Naive thymus-derived CD8-positive, alpha-beta T cell (primary cell): Measurements from ENCODE around the gene GLI3. TPM values are rescaled to one million over a fixed set of nuclear protein-coding genes. Genes with fewer than 3 reads are reported as not detected.

Source experiments
- ATAC-seq, 2 donors: fragments of 150-1000 bp; cut with Tn5 transposase in 1 of 2; sonication (Bioruptor Pico), chemical (Tn5 transposase) in 1 of 2; 1 replicate in 1 of 2; 2 replicates in 1 of 2; pipeline ENCODE4 v1.10.0; 2021; ENCODE audit warnings: mild to moderate bottlenecking in 2 of 2, moderate library complexity in 2 of 2
- POLR2A ChIA-PET: fragments of 350-600 bp; sonication (Branson Sonifier 250); formaldehyde crosslinking; loops from one replicate; lab custom pipeline; 2021; ENCODE audit warnings: antibody characterized with exemption; lab: Charles Lee
- DNase-seq, 10 donors: peaks; one replicate each; pipeline versions ENCODE4 v3.0.0 to v3.0.0-alpha.2; 2020 to 2022
- H3K27ac Mint-ChIP-seq, 10 donors: one replicate each; pipeline ENCODE4 v1.8.0; 2020 to 2022; ENCODE audit warnings: mild to moderate bottlenecking in 10 of 10, mixed read lengths in 10 of 10, moderate library complexity in 4 of 10, inconsistent platforms in 1 of 10
- H3K27me3 Mint-ChIP-seq, 5 donors: one replicate each; pipeline ENCODE4 v1.8.0; 2021 to 2022; ENCODE audit warnings: mixed read lengths in 5 of 5
- H3K36me3 Mint-ChIP-seq, 3 donors: one replicate each; pipeline ENCODE4 v1.8.0; 2020 to 2022; ENCODE audit warnings: mixed read lengths in 3 of 3, mild to moderate bottlenecking in 2 of 3, inconsistent platforms in 1 of 3
- H3K4me1 Mint-ChIP-seq, 4 donors: one replicate each; pipeline ENCODE4 v1.8.0; 2021 to 2022; ENCODE audit warnings: mixed read lengths in 4 of 4
- H3K4me3 Mint-ChIP-seq, 10 donors: one replicate each; pipeline ENCODE4 v1.8.0; 2020 to 2022; ENCODE audit warnings: mild to moderate bottlenecking in 10 of 10, mixed read lengths in 10 of 10, moderate library complexity in 6 of 10, inconsistent platforms in 1 of 10
- H3K9me3 Mint-ChIP-seq, 9 donors: one replicate each; pipeline ENCODE4 v1.8.0; 2020 to 2022; ENCODE audit warnings: mixed read lengths in 9 of 9, mild to moderate bottlenecking in 3 of 9, inconsistent platforms in 1 of 9, moderate library complexity in 1 of 9
- polyA plus RNA-seq, 3 donors: library from polyadenylated mRNA; unstranded; fragments of 300-500 nt; fragmentation: Illumina TruSeq; gene quantifications; one replicate each; pipeline ENCODE4 v1.2.3, GENCODE V29; 2021
- total RNA-seq, 8 experiments: library from RNA in 2 of 8; stranded (reverse) in 2 of 8; gene quantifications; one replicate each; pipeline ENCODE4 v1.2.3 and lab custom pipeline; 2021 to 2026

Gene GLI3
- total and polyA plus RNA-seq, 5 experiments from 2014 or later, result not detected

DNA sequence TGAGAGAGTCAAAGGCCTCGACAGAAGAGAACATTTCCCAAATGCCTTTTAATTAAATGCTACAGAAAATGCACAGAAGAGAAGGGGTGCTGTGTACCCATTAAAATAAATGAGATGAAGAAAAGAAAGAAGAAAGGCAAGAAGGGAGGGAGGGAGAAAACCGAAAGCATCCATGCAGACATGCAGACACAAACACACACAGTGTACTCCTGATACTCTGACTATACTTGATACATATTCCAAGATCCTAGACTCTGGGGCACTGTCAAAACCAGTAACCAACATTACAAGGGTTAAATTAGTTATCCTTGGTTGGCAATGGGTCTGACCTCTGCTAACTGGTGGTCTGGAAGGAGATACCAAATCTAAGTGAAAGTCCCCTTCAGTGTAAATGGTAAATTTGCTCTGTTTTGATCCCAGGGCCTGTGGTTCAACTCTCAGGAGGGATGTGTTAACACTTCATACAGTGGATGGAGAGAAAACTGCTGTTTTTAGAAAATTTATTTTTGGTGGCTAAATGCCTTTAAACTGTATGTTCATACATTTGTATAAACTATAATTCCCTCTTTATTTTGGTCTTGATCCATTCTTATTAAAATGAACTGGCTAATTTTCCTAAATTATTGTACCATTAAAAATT is 241.3 kb downstream of the GLI3 start:
- Mint-ChIP-seq H3K4me3 (no peak overlapping the region), H3K27me3 (peaks cover 0 to 34% (median 14%) of the 10 kb centered on the region in 5 donors), H3K36me3 (no peaks in the 10 kb centered on the region), H3K4me1 (no peaks in the 10 kb centered on the region), H3K27ac (no peak overlapping the region), H3K9me3 (peaks cover 0 to 2% (median 0%) of the 10 kb centered on the region in 9 donors)
- POLR2A ChIA-PET, result no interaction called here
- no peak for ATAC-seq
- DNase-seq, result no peak

DNA sequence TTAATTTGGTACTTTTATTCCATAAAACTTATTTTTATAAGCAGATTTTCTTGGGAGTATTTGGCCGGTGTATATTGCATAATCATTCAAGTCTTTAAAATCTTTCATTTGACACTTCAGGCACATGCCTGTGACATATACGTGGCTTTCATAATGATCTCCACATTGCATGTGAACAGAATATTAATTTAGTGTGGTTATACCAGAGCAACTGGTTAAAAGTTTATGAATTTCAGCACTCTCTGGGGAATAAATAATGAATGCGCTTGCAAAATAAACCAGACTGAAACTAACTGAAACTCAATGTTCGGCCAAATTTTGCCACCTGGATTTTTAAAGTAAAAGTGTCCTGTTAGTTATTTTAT is 242.3 kb downstream of the GLI3 start:
- peaks cover 0 to 25% (median 11%) of the 10 kb centered on the region in 5 donors for H3K27me3 Mint-ChIP-seq
- no peak overlapping the region for H3K4me3 Mint-ChIP-seq
- H3K27ac Mint-ChIP-seq, result no peak overlapping the region
- ATAC-seq (no peak), DNase-seq (no peak)
- POLR2A ChIA-PET, result no interaction called here
- H3K9me3 Mint-ChIP-seq, result peaks cover 0 to 2% (median 0%) of the 10 kb centered on the region in 9 donors
- H3K4me1 Mint-ChIP-seq, result no peaks in the 10 kb centered on the region
- H3K36me3 Mint-ChIP-seq, result no peaks in the 10 kb centered on the region

DNA sequence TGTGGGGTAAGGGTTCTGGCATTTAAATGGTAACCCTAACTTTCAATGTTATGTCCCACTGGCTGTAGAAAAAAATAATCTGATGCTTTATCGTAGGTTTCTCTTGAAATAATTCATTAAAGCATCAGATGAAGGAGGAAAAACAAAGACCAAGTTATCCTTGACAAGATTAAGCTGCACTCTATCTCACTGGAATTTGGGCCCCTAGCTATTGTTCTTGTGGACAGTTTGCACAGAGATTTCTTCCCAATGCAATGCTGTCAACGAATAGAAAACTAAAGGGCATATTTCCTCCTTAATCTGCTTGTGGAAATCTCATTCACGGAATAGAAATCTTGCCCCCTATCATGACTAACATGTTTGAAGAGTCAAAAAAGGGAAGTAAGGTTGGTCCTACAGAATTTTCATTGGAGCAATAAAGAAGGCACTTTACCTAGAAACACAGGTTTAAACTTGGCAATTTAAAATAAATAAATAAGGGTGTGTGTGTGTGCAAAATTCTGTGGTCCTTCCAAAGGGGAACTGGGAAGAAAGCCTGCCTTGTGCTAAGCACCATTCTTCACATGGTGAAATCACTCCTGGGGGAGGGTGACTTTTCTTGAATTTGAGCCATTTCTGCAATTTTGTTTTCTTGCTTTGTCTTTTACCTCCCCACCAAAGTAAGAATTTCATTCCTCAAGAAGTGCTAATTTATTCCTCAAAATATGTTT is 242.8 kb downstream of the GLI3 start:
- Mint-ChIP-seq H3K27me3 (peaks cover 0 to 20% (median 5%) of the 10 kb centered on the region in 5 donors), H3K4me3 (no peak overlapping the region), H3K27ac (no peak overlapping the region), H3K4me1 (no peaks in the 10 kb centered on the region), H3K36me3 (no peaks in the 10 kb centered on the region), H3K9me3 (no peaks in the 10 kb centered on the region)
- ATAC-seq (no peak), DNase-seq (no peak)
- POLR2A ChIA-PET, result no interaction called here

DNA sequence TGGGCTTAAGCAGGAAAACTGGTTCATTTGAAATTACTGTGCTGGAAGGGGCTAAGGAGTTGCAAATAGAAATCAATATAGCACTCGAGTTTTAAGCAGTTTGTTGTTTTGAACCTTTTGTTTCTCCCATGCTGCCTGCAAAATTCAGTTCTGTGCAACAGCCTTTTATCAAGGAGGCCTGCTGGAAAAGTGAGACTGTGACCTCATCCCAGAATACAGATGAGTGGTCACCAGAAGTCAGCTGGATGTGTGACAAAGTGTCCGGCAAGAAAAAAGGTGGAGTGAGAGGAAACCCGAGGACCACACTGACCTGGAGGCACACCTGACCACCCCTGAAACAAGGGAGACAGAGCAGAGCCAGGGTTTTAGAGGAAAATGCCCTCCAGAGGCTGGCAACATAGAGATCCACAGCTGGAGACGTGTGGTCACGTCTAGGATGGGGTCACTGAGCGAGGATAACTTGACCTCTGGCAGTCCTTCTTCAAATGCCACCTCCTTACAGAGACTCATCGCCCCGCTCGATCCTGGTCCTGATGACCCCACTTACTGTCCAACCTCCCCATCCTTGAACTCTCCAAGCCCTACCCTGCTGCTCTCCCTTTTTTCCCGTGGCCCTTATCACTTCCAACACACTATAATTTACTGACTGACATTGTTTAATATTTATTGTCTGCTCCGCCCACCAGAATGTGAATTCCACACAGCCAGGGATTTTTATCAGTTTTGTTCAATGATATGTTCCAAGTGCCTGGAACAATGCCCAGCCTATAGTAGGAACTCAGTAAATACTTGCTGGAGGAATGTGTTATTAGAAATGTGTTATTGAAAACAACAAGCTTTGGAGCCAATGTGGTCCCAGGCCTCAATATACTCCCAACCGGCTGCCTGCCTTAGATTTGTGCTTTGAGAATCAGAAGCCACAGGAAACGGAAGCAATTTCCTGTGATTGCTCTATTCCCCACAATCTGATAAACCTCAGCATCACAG is 243.8 kb downstream of the GLI3 start:
- POLR2A ChIA-PET, result no interaction called here
- H3K9me3 Mint-ChIP-seq, result no peaks in the 10 kb centered on the region
- ATAC-seq, result no peak
- H3K36me3 Mint-ChIP-seq, result no peaks in the 10 kb centered on the region
- H3K27ac Mint-ChIP-seq, result no peak overlapping the region
- H3K4me3 Mint-ChIP-seq, result no peak overlapping the region
- H3K27me3 Mint-ChIP-seq, result peaks cover 0 to 14% (median 5%) of the 10 kb centered on the region in 5 donors
- DNase-seq, result no peak
- H3K4me1 Mint-ChIP-seq, result no peaks in the 10 kb centered on the region

DNA sequence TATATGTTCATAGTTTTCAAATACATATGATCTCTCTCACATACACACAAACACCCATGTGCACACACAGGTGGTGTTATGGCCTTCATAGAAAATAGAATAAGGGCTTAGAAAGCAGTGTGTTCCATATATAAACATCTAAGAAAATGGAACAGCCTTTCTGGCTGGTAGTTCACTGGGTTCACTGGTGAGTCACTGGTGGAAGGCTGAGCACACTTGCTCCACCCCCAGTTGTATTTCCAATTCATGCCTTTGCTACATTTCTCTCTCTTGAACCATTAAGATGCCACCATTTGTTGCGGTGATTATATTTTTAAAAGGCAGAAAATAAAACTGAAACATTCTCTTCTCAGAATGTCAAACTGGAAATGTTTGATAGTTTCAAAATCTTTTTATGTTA is 252.1 kb downstream of the GLI3 start:
- Mint-ChIP-seq H3K36me3 (no peaks in the 10 kb centered on the region), H3K4me1 (no peaks in the 10 kb centered on the region), H3K9me3 (no peaks in the 10 kb centered on the region), H3K4me3 (no peak overlapping the region), H3K27ac (no peak overlapping the region), H3K27me3 (peaks cover 3 to 14% (median 9%) of the 10 kb centered on the region in 5 donors)
- ATAC-seq (no peak), DNase-seq (no peak)
- POLR2A ChIA-PET, result no interaction called here

DNA sequence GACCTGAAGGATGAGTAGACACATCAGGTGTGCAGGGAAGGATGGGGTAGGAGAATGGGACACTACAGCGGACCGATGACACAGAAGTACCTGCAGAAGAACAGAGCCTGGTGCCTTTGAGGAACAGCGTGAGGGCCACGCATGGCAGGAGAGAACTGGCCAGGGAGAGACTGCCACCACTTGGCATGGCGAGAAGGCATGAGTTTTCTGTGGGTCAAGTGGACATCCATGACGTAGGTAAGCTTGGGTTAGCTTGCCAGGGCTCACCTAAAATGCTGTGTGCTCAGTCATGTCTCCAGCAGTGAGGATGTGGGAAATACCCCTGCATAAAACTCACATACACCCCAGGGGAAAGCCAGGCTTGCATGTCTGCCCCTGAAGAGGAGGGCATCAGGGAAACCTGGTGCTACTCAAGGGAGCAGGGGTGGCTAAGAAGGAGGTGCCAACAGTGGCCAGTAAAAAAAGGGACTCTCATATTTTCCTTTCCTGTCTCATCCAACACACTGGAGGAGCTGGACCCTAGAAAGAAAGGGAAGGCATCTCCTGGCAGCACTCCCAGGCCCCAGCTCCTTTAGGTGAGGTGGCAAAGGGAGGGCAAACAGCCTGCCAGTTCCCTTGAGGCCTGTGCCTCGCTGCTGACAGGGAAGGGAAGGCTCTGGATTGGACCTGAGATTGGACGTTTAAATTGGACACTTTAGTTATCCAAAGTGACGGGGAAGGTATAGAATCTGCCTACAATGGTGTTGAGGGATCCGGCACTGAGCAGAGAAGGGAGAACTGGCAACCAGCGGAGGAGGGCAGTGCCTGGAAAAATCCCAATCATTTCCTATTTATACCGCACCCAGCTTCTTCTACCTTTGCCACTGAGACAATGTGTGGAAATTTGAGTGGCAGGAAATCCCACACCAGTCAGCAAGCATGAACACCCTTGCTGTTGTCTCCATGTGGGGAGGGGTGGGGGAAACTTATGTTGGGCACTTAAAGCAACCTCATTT is 255.7 kb downstream of the GLI3 start:
- H3K4me1 Mint-ChIP-seq, result no peaks in the 10 kb centered on the region
- no peak overlapping the region for H3K4me3 Mint-ChIP-seq
- POLR2A ChIA-PET, result no interaction called here
- no peaks in the 10 kb centered on the region for H3K36me3 Mint-ChIP-seq
- H3K9me3 Mint-ChIP-seq, result no peaks in the 10 kb centered on the region
- ATAC-seq (no peak), DNase-seq (no peak)
- H3K27ac Mint-ChIP-seq, result no peak overlapping the region
- peaks cover 3 to 19% (median 8%) of the 10 kb centered on the region in 5 donors for H3K27me3 Mint-ChIP-seq

DNA sequence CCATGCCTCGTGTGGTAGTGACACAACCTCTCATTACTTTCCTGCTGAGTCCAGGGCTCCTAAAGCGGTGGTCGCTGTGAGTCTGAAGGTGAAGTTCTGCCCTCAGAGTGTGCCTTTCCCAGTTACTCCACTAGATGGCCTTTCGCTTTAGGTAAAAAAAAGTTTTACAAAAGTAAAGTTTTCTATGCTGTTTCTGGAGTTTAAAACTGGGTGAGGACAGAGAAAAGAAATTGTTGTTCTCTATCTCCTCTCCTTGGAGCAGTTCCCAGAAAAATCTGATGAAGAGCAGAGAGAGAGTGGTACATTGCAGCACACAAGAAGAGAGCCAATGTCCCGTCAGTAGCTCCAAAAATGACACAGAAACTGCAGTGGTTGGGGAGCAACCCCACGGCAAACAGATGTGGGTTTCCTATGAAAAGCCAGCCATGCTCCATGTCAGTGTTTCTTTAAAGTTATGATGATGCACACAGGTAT is 257.1 kb downstream of the GLI3 start:
- POLR2A ChIA-PET, result no interaction called here
- DNase-seq, result no peak
- ATAC-seq, result no peak
- Mint-ChIP-seq H3K4me3 (no peak overlapping the region), H3K9me3 (no peaks in the 10 kb centered on the region), H3K4me1 (no peaks in the 10 kb centered on the region), H3K27ac (no peak overlapping the region), H3K36me3 (no peaks in the 10 kb centered on the region), H3K27me3 (peaks cover 3 to 19% (median 8%) of the 10 kb centered on the region in 5 donors)

DNA sequence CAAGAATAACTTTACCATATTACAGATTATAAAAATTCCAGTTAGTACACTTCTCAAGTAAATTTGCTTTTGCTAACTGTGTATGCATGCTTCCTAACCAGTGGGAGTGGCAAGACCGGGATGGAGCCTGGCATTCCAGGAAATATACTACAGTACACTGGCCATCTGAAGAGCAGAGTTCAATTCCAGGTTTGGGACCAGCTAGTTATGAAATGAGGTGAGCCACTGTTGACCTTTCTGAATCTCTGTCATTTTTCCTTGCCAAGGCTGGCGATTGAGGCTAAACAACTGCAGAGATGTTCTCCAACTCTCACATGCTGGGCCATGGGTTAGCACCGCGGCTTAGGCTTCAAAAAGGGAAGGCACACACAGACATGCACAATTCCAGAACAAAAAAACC is 258.2 kb downstream of the GLI3 start:
- DNase-seq, result no peak
- no peaks in the 10 kb centered on the region for H3K36me3 Mint-ChIP-seq
- H3K4me1 Mint-ChIP-seq, result no peaks in the 10 kb centered on the region
- POLR2A ChIA-PET, result no interaction called here
- H3K9me3 Mint-ChIP-seq, result no peaks in the 10 kb centered on the region
- H3K27me3 Mint-ChIP-seq, result peaks cover 3 to 19% (median 5%) of the 10 kb centered on the region in 5 donors
- H3K4me3 Mint-ChIP-seq, result no peak overlapping the region
- H3K27ac Mint-ChIP-seq, result no peak overlapping the region
- no peak for ATAC-seq

DNA sequence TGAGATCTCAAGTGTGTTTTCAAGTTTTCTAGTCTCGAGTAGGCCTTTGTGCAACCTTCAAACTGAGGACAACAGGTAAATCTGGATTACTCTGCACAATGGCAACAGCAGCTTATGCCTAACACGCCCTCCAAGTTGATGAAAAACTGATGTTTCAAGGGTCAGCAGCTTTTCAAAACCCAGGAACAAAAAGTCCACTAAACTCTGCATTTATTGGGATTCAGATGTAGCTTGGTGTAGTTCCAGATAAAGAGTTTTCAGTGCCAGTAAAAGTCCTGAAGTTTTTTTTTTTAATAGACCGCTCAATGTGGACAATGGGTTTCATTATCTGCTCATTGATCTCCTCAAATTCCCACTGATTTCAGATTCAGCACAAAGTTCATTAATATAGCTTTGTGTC is 259.3 kb downstream of the GLI3 start:
- Mint-ChIP-seq H3K9me3 (no peaks in the 10 kb centered on the region), H3K27me3 (peaks cover 3 to 19% (median 5%) of the 10 kb centered on the region in 5 donors), H3K27ac (no peak overlapping the region), H3K4me3 (no peak overlapping the region), H3K36me3 (no peaks in the 10 kb centered on the region), H3K4me1 (no peaks in the 10 kb centered on the region)
- POLR2A ChIA-PET, result no interaction called here
- DNase-seq, result no peak
- no peak for ATAC-seq

DNA sequence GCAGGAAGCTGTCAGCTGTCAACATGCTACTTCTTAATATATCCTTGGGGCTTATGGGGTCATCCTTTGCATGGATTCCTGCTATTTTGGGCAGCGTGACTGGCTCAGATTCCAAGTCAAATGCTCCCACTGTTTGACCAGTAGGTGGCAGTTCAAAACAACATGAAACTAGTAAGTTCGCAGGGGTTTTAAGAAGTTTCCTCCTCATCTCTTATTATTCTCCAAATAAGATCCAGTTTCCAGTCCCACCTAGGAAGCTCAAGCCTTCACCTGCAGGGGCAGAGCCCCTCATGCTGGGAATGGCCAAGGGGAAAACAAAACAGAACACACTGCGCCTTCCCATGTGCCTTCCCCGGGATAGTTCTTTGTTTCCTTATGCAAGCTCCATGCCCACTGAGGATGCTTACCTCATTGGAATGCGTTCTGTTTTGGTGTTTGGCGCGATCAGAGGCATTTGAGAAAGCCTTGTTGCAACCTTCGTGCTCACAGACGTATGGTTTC is 259.8 kb downstream of the GLI3 start:
- Mint-ChIP-seq H3K27me3 (peaks cover 3 to 19% (median 5%) of the 10 kb centered on the region in 5 donors), H3K9me3 (no peaks in the 10 kb centered on the region), H3K27ac (no peak overlapping the region), H3K4me3 (no peak overlapping the region), H3K36me3 (no peaks in the 10 kb centered on the region), H3K4me1 (no peaks in the 10 kb centered on the region)
- ATAC-seq, result no peak
- DNase-seq, result no peak
- POLR2A ChIA-PET, result no interaction called here

DNA sequence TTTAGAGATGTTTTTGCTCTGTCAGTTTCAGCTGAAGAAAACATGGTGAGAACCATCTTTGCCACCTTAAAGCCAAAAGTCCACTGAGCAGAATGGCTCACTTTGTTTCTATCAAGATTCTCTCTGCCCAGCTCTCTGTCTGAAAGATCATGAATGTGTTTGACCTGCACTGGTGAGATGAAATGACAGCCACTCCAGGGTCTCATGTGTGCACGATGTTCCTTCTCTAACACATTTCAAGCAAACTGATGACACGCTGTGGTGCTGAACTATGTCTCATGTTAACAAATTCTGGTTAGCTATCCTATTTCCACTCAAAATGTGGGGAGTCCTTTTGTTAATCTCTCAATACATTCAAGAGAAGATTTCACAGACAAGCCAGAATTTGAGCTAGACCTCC is 260.6 kb downstream of the GLI3 start:
- Mint-ChIP-seq H3K4me1 (no peaks in the 10 kb centered on the region), H3K27ac (no peak overlapping the region), H3K4me3 (no peak overlapping the region), H3K9me3 (no peaks in the 10 kb centered on the region), H3K27me3 (peaks cover 3 to 19% (median 5%) of the 10 kb centered on the region in 5 donors), H3K36me3 (no peaks in the 10 kb centered on the region)
- POLR2A ChIA-PET, result no interaction called here
- no peak for DNase-seq
- ATAC-seq, result no peak

DNA sequence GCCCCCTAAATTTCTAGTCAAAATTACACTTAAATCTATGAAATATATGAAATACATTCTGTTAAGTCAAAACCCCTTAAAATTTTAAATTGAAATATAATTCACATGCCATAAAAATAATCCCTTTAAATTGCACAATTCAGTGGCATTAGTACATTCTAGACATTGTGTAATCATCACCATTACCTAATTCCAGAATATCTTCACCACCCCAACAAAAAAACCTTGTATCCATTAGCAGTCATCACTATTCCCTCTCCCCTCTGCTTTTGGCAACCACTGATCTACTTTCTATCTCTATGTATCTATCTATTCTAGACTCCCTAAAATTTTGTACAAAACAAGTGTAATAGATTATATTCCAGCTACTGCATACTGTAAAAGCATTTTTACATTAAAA is 261.2 kb downstream of the GLI3 start:
- Mint-ChIP-seq H3K4me1 (no peaks in the 10 kb centered on the region), H3K27me3 (peaks cover 3 to 17% (median 4%) of the 10 kb centered on the region in 5 donors), H3K27ac (no peak overlapping the region), H3K36me3 (no peaks in the 10 kb centered on the region), H3K9me3 (no peaks in the 10 kb centered on the region), H3K4me3 (no peak overlapping the region)
- POLR2A ChIA-PET, result no interaction called here
- ATAC-seq (no peak), DNase-seq (no peak)
